ENCODE measurements around the gene LCTL.

The LCTL gene, protein sequence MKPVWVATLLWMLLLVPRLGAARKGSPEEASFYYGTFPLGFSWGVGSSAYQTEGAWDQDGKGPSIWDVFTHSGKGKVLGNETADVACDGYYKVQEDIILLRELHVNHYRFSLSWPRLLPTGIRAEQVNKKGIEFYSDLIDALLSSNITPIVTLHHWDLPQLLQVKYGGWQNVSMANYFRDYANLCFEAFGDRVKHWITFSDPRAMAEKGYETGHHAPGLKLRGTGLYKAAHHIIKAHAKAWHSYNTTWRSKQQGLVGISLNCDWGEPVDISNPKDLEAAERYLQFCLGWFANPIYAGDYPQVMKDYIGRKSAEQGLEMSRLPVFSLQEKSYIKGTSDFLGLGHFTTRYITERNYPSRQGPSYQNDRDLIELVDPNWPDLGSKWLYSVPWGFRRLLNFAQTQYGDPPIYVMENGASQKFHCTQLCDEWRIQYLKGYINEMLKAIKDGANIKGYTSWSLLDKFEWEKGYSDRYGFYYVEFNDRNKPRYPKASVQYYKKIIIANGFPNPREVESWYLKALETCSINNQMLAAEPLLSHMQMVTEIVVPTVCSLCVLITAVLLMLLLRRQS

DNA sequence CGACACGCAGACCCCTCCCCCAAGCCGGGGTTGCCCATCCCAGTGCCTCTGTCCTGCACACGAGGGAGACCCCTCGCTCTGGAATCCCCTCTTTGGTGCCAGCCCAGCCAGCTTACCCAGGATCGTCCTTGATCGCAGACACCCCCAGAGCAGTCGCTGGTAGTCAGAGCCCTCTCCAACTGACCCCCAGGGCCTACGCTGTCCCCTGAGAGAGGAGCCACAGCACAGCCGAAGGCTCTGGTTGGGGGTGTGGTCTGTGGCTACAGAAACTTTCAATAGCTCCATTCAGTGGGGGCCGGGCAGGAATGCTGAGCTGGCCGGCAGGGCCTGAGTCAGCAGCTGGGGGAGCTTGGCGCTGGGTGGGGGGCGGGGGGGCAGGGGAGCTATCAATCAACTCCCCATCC is at the start of gene LCTL:
TSS of gene LCTL (minus strand) at position 258 of the 404 bp plus-strand sequence. CDS start 633 bp downstream, outside the sequence.
- DNase-seq = peak; percentile 20

DNA sequence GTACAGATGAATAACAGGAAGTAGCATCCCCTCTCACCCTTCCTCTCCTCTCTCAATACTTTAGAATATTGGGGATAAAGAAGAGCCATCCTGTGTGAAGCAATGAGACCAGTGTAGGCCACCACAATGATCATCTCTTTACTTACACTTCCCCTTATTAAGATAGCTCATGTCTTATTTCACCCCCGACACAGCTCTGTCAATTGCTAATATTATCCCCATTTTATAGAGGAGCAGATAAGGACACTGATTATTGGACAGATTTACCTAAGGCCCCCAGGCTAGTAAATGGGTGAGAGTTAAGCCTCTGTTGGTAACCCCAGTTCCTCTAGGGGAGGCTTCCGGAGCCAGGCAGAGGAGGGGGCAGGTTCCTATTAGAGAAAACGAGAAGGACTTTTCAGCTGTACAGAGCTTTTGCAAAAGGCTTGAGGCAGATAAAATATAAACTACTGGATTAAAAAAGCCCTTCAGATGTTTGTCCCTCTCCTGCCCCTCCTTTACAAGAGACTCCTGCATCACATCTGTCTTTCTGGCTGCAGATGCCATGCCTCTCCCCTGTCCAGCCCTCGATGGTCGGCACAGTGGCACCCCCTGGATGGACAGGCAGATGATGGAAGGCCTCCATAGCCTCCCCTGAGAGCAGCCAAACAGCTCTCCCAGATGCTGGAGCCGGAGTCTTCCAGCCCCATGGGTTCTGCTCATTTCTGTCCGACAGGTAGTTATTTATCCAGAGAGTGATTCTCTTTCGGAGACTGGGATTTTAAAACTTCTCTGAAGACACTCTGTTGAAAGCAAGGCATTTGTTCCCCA is 49.4 kb upstream of the LCTL start:
- DNase-seq = no peak

DNA sequence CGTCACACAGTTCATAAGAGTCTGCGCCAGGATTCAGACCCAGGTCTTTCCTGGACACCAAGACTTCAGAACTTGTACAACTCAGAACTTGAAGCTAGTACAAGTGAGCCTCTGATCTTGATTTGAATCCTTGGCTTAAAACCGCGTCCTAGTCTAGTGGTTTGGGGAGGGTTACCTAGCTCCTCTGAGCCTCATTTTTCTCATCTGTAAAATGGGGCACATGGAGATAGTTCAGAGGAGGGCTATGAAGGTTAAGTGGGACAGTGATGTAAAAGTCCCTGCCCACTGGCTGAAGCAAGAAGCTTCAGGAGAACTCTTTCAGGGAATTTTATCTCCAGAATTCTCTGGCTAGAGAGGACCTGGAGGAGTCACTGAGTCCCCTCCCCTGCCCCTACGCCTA is 48.7 kb upstream of the LCTL start:
- DNase-seq = no peak

DNA sequence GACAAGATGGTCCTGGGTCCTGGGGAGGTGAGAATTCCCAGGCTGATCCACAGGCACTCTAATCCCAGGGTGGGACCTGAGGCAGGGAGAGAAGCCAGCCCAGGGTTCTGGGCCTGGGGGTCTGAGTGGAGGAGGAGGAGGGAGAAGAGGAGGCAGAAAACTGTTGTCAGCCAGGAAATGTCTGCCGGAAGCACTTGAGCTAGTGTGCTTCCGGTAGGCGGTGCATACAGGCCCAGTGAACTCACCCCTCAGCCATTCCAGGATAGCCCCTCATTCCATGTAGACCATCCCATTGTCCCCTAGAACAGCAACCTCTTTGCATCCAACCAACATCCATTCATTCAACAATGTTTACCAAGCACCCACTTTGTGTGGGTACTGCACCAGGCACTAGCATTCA is 47.9 kb upstream of the LCTL start:
- no peak for DNase-seq

DNA sequence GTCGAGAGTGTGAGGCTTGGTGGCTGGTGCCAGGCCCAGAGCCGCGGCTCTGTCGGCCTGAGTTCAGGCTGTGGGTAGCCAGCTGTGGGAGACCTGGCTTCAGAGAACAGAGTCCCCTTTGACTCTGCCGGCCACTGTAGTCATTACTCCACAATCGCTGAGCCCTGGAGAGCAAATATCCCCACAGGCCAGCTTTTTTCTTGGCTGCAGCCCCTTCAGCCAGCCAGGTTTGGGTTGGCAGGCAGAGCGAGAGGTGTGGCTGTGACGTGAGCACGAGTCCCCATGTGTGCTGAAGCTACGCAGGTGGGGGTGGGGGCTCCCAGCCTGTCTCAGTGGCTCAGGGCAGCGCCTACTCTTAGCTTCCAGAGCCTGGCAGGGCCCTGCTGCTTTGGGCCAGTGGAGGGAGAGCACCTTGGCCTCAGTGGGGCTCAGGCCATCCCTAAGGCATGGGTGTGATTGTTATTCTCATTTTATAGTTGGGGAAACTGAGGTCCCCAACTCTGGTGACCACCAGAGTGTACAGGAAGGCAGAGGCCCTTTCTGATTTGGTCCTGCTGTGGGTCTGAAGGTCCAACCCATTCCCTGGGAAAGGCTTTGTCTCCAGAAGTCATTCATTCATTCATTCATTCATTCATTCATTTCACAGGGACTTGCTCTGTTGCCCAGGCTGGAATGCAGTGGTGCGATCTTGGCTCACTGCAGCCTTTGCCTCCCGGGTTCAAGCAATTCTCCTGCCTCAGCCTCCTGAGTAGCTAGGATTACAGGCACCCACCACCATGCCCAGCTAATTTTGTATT is 45.7 kb upstream of the LCTL start:
- DNase-seq = no peak

DNA sequence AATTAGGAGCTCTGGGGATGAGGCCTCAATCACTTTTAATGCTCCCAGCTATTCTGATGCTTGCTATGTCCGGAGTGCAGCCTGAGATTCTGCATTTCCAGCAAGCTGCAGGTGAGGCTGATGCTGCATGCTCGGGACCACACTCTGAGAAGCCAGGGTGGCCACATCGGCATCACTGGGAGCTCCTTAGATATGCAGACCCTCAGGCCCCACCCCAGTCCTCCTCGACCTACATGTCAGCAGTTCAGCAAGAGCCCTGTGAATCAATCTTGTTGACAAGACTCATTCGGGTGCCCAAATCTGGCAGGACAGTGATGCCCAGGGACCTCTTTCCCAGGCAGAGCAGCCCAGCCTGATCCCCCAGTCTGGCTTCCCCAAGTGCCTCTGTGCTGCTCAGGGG is 44.1 kb upstream of the LCTL start:
- DNase-seq = no peak

DNA sequence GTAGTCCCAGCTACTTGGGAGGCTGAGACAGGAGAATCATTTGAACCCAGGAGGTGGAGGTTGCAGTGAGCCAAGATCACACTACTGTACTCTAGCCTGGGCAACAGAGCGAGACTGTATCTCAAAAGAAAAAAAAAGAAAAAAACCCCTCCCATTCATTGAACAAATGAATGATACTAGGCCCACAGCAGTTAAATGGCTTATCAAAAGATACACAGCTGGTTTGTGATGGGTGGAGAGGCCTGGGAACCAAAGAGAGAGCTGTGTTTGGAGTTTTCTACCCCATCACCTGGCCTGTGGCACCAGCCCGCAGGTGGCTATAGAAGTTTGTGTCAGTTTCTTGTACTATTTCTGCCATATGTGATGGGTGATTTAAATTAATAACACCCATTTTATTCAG is 43.1 kb upstream of the LCTL start:
- no peak for DNase-seq

DNA sequence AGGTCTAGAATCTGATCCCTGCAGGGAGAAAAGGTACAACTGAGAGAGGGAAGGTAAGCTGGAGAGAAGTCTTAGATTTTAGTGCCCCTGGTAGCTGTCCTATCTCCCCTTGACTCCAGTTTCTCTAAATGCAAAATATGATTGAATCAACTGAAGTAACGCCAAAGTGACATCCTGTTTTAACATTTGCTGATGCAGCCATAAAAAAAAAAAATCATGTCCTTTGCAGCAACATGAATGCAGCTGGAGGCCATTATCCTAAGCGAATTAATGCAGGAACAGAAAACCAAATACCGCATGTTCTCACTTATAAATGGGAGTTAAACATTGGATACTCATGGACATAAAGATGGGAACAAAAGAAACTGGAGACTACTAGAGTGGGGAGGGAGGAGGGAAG is 42.4 kb upstream of the LCTL start:
- no peak for DNase-seq

DNA sequence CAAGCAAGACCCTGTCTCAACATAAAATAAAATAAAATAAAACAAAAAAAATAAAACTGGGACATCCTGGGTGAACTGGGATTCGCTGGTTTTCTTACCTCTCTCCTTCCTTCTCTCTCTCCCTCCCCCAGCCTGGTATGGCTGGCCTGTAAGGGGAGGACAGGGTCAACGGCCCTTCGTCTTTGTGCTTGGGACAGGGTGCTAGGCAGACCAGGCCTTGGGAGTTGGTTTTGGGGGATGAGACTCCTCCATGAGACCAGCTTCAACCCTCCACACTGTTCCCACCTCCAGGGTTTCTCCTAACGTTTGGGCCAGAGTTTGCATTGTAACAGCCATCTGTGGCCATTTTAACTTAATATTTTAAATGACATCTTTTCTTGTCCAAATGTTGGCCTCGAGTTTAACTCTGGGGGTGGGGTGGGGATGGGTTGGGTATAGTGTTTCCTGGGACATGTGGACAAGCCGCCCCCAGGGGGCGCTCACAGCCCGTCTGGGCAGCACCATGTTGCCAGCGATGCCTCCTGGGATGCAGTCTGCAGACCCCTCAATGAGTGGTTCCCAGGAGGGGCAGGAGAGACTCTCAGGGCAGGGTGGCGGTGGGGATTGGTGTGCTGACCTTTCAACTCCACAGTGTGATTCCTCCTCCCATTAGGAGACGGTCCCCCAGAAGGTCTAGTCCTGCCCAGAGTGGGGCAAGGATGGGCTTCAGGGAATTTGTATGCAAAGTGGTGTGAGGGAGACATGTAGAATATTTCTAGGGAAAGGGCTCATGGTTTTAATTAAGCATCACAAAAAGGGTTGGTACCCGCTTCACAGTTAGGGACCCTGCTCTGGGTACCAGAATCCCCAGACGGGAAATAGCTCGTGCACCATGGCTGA is 37.7 kb upstream of the LCTL start:
- DNase-seq = peak; percentile 70

DNA sequence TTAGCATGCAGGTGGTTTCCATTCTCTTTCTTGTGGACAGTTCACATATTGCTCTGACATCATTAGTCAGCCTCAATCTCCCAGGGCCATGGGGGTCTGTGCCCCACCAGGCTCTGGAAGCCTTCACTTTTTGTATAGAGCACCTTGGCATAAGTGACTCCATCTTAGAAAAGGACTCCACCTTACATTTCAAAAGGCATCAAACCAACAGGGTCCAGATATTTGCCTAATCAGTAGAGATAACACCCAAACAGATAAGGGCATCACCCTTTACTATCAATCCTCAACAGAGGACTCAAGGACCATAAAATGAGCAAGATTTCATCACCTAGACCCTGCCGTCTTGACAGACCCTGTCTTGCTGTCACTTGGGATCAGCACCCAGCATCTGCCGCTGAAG is 35.7 kb upstream of the LCTL start:
- DNase-seq = no peak

DNA sequence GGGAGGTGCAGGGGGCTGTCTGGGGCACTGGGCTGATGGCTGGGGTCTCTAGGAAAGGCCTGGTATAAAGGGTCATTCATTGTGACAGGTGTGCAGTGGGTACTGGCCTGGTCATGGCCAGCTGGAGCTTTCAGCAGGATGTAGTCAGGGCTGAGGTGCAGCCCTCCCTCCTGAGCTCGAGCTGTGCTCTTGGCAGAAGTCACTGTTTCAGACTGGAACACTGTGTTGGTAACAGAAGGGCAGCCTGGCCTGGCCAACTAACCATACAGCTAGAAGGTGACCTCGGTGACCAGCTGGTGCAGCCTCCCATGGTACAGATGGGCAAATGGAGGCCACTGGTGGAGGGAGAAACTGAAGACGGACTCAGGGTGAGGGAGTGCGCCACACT is 34.4 kb upstream of the LCTL start:
- no peak for DNase-seq

DNA sequence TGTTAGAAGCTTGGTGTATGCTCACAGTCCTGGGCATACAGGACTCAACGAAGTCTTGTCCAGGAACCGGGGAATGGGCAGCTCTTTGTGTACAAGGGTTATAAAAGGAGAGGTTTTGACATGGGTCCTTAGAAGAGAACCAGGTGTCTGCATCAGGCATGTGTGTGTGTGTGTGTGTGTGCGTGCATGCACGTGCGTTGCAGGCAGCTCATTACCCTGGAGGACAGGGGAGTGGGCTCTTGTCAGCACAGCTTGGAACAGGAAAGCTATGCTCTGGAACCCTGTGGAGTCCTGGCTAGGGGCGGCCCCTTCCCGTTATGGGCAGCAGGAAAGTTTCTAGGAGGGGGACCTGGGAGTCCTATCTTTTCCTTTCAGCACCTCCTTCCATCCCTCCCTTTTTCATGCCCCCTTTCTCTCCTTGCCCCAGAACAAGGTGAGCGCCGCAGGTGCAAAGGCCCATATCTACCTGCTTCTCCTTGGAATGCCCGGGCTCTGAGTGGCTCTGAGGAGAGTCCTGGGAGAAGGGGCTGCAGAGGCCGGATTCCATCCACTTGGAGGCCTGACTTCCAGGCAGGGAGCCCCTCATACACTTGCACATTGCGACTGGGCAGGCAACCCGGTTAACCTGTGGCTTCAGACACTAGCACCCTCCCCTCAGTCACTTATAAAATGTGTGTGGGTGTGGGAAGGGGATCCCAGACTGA is 33.9 kb upstream of the LCTL start:
- no peak for DNase-seq

DNA sequence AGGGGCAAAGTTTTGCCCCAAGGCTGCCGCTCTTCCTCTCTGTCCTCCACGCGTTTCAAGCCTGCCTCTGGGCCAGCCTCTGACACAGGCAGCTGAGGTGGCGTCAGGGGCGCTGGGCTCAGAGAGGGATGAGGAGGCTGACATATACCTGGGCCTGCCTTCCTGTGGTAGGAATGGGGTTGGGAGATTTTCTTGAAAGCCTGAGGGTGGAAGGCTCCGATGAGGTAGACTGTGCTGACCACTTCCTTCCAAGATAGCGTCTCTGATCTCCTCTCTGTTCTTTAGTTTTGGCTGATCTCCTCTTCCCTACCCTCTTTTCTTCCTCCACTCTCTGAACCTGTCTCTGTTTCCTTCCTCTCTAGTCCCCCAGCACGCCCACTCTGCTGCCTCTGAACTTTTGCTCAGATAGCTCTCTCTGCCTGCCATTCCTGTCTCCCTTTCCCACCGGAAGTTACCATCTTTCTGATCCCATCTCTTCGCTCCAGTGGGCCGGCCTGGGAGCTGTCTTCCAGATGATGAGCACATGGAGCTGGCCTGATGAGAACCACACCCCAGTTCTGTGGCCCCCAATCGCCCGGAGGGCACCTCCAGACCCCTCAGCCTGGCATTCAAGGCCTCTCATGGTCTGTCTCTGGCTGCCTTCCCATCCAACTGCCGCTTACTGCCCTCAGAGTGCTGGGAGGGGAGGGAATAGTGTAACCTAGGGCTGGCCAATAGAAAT is 32.5 kb upstream of the LCTL start:
- DNase-seq = no peak

DNA sequence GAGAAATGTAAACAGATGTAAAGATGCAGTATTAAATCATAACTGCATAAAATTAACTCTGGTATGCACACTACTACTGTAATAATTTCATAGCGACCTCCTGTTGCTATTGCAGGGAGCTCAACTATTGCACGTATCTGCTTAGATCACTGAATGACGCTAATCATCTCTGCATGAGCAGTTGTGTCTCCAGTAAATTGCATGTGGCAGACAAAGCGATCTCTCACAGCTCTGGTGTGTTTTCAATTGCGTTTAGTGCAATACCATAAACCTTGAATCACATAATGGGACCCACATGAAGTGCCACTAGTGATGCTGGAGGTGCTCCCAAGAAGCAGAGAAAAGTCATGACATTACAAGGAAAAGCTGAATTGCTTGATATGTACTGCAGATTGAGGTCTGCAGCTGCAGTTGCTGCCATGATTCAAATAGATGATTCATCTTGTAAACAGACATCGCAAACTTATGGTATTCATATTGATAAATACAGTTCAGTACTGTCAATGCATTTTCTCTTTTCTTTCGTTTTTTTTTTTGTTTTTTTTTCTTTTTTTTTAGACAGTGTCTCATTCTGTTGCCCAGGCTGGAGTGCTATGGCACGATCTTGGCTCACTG is 30.2 kb upstream of the LCTL start:
- no peak for DNase-seq

DNA sequence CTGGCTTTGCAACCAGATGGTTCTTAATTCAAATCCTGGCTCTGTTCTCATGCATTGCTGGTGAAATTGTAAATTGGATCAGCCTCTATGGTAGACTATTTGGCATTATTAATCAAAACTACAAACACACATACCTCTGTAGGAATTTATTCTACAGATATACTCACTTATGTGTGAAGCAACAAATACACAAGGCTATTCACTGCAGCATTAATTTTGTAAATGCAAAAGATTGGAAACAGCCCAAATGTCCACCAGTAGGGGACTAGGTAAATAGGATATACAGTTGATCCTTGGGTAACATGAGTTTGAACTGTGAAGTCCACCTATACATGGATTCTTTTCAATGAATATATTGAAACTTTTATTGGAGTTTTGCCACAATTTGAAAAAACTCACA is 29.5 kb upstream of the LCTL start:
- DNase-seq = no peak

DNA sequence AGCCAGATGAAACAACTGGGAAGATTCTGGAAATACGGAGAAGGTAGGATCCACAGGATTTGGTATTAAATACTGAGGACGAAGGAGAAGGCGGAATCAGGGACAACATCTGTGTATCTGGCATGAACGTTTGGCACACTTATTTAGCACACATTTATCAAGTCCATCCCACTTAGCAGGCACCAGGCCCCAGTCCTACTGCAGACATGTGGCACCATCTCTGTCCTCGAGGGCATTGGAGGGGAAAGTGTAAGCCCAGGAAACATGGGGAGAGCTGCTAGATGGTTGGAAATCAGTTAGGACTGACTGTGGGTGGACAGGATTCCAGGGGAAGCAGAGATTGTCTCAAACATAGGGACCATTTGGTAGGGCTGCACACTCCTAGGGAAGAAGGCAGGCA is 29.0 kb upstream of the LCTL start:
- DNase-seq = no peak

DNA sequence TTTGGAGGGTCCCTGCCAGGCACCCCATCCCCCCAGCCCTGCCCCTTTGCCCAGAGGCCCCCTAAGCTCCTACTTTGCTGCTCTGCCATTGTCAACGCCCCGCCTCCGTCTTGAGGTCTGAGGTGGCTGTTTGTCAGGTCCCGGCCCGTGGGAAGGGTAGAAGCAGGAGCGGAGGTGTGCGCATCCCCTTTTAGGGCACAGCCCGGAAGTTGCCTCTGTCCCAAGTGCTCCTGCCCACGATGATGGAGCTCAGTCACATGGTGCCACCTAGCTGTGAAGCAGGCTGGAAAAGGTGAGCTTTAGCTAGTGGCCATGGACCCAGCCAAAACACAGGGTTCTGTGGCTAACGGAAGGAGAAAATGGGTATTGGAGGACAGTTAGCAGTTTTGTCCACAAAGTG is 28.5 kb upstream of the LCTL start:
- DNase-seq = no peak

DNA sequence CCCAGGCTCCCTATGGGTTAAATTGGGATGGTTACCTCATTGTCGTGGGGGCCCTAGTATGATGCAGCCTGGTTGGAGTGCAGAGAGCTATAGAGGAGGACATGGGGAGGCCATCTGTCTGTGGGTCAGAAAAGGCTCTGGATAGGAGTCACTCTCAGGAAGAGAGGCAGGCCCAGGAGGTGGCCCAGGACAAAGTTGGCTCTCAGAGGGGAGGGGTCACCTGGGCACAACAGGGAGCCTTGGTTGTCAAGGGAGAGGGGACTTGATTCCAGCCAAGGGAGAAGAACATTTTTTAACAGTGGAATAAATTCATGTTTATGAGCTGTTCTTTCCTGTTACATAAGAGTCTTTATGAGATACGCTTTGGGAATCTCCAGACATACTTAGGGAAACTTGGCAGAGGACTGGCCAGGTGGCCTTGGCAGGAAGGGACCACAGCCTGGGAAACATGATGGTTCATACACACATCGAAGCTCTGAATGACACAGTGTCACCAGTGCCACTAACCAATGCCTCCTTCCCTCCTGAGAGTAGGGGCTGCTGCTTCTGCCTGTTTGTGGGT is 27.5 kb upstream of the LCTL start:
- no peak for DNase-seq

DNA sequence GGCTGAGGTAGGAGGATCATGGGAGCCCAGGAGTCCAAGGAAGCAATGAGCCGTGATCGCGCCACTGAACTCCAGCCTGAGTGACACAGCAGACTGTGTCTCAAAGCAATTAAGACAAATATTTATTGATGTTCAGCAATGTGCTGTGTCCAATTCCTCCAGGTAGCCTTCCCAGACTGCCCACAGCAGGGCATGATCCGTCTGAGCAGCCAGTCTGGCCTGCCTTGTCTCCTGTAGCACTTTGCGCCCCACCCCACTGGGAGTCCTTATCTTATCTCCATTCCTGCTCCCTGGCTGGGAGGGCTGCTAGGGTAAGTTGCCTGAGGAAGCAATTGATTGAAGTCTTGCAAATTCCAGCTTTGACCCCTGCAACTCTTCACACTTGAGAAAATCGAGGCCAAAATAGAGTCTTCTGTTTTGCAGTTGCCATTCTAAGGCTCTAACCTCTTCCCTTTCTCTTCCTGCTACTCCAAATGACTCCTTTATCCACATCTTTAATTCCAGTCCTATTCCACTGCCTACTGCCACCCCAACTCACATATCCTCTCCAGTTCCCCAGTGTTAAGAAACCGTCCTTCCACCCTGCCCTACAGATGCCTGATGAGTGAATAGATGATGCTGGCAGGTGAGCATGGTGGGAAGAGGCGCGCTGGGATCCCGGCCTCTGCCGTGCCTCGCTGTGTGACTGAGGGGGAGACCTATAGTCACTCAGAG is 26.9 kb upstream of the LCTL start:
- no peak for DNase-seq
